Measurements from ENCODE around the gene GGT6.

The GGT6 gene

GRCh38 chr17:4573115-4573514 is 12.7 kb upstream of the GGT6 start:
- no peak overlapping the region for H2BK5ac ChIP-seq (ENCODE audit: low read length)
- H3K4me1 ChIP-seq (ENCODE audit: control insufficient read depth, low read depth, low read length): no peaks in the 10 kb centered on the region
- H4K8ac ChIP-seq (ENCODE audit: low read depth, low read length): no peak overlapping the region
- no peak overlapping the region for H3K56ac ChIP-seq (ENCODE audit: low read length)
- no peak overlapping the region for H3K4me3 ChIP-seq (ENCODE audit: low read length)
- H2BK120ac ChIP-seq (ENCODE audit: low read depth, low read length): no peak overlapping the region
- H3K27me3 ChIP-seq (ENCODE audit: insufficient read depth, low read length, poor library complexity): no peaks in the 10 kb centered on the region
- H3K36me3 ChIP-seq (ENCODE audit: control insufficient read depth, insufficient read depth, low read length): no peaks in the 10 kb centered on the region
- no peak overlapping the region for H2AK5ac ChIP-seq (ENCODE audit: low read length)
- H3K9ac ChIP-seq (ENCODE audit: low read length): no peak overlapping the region
- H3K27ac ChIP-seq (ENCODE audit: low read depth, low read length): no peak overlapping the region
- no peak for DNase-seq
- H4K5ac ChIP-seq (ENCODE audit: low read length): no peak overlapping the region
- H3K79me1 ChIP-seq (ENCODE audit: low read length): no peaks in the 10 kb centered on the region
- H3K4me2 ChIP-seq (ENCODE audit: low read length): no peak overlapping the region
- no peak overlapping the region for H2BK15ac ChIP-seq (replicated peaks; ENCODE audit: low read depth)
- WGBS (ENCODE audit: extremely low coverage, insufficient coverage, low lambda C conversion rate): no CpG with 5 or more reads among the region's 4 CpGs
- H3K23ac ChIP-seq (ENCODE audit: low read length): no peak overlapping the region
- H3K4ac ChIP-seq (ENCODE audit: low read depth, low read length): no peak overlapping the region
- H3K18ac ChIP-seq (ENCODE audit: low read length): no peak overlapping the region
- no peaks in the 10 kb centered on the region for H3K79me2 ChIP-seq (ENCODE audit: control insufficient read depth, insufficient read depth, low read length)

- Histone ChIP-seq H3K36me3 (ENCODE audit: control insufficient read depth, insufficient read depth, low read length) (no peaks in the 10 kb centered on the region), H3K56ac (ENCODE audit: low read length) (no peak overlapping the region), H3K23ac (ENCODE audit: low read length) (no peak overlapping the region), H3K4ac (ENCODE audit: low read depth, low read length) (no peak overlapping the region), H2BK15ac (replicated peaks; ENCODE audit: low read depth) (no peak overlapping the region), H3K79me1 (ENCODE audit: low read length) (no peaks in the 10 kb centered on the region), H3K79me2 (ENCODE audit: control insufficient read depth, insufficient read depth, low read length) (no peaks in the 10 kb centered on the region), H3K18ac (ENCODE audit: low read length) (no peak overlapping the region), H3K4me1 (ENCODE audit: control insufficient read depth, low read depth, low read length) (no peaks in the 10 kb centered on the region), H3K9ac (ENCODE audit: low read length) (no peak overlapping the region), H3K27me3 (ENCODE audit: insufficient read depth, low read length, poor library complexity) (no peaks in the 10 kb centered on the region), H2BK5ac (ENCODE audit: low read length) (no peak overlapping the region), H2BK120ac (ENCODE audit: low read depth, low read length) (no peak overlapping the region), H3K4me3 (ENCODE audit: low read length) (no peak overlapping the region), H2AK5ac (ENCODE audit: low read length) (no peak overlapping the region), H3K4me2 (ENCODE audit: low read length) (no peak overlapping the region), H4K5ac (ENCODE audit: low read length) (no peak overlapping the region), H4K8ac (ENCODE audit: low read depth, low read length) (no peak overlapping the region), H3K27ac (ENCODE audit: low read depth, low read length) (no peak overlapping the region)
- WGBS (ENCODE audit: extremely low coverage, insufficient coverage, low lambda C conversion rate): no CpG with 5 or more reads among the region's 9 CpGs
- no peak for DNase-seq
These were observed 11.8 kb upstream of the GGT6 start for GRCh38 chr17:4572131-4572530.

- Histone ChIP-seq H2BK120ac (ENCODE audit: low read depth, low read length) (no peak overlapping the region), H3K4ac (ENCODE audit: low read depth, low read length) (no peak overlapping the region), H3K4me2 (ENCODE audit: low read length) (no peak overlapping the region), H2BK15ac (replicated peaks; ENCODE audit: low read depth) (no peak overlapping the region), H3K18ac (ENCODE audit: low read length) (no peak overlapping the region), H3K27ac (ENCODE audit: low read depth, low read length) (no peak overlapping the region), H3K79me2 (ENCODE audit: control insufficient read depth, insufficient read depth, low read length) (no peaks in the 10 kb centered on the region), H3K36me3 (ENCODE audit: control insufficient read depth, insufficient read depth, low read length) (no peaks in the 10 kb centered on the region), H4K5ac (ENCODE audit: low read length) (no peak overlapping the region), H3K56ac (ENCODE audit: low read length) (no peak overlapping the region), H3K79me1 (ENCODE audit: low read length) (no peaks in the 10 kb centered on the region), H3K4me3 (ENCODE audit: low read length) (no peak overlapping the region), H4K8ac (ENCODE audit: low read depth, low read length) (no peak overlapping the region), H3K9ac (ENCODE audit: low read length) (no peak overlapping the region), H3K23ac (ENCODE audit: low read length) (no peak overlapping the region), H2BK5ac (ENCODE audit: low read length) (no peak overlapping the region), H3K27me3 (ENCODE audit: insufficient read depth, low read length, poor library complexity) (no peaks in the 10 kb centered on the region), H3K4me1 (ENCODE audit: control insufficient read depth, low read depth, low read length) (no peaks in the 10 kb centered on the region), H2AK5ac (ENCODE audit: low read length) (no peak overlapping the region)
- DNase-seq: no peak
- WGBS (ENCODE audit: extremely low coverage, insufficient coverage, low lambda C conversion rate): no CpG with 5 or more reads among the region's 1 CpG
These were observed 9.2 kb upstream of the GGT6 start for GRCh38 chr17:4569591-4569990.

- DNase-seq: peak; percentile 85
- Histone ChIP-seq H3K4me1 (ENCODE audit: control insufficient read depth, low read depth, low read length) (no peaks in the 10 kb centered on the region), H2BK120ac (ENCODE audit: low read depth, low read length) (no peak overlapping the region), H3K9ac (ENCODE audit: low read length) (no peak overlapping the region), H3K36me3 (ENCODE audit: control insufficient read depth, insufficient read depth, low read length) (no peaks in the 10 kb centered on the region), H4K8ac (ENCODE audit: low read depth, low read length) (no peak overlapping the region), H2AK5ac (ENCODE audit: low read length) (no peak overlapping the region), H3K4me3 (ENCODE audit: low read length) (no peak overlapping the region), H3K18ac (ENCODE audit: low read length) (no peak overlapping the region), H3K56ac (ENCODE audit: low read length) (no peak overlapping the region), H3K79me1 (ENCODE audit: low read length) (no peaks in the 10 kb centered on the region), H4K5ac (ENCODE audit: low read length) (no peak overlapping the region), H3K4me2 (ENCODE audit: low read length) (no peak overlapping the region), H2BK5ac (ENCODE audit: low read length) (no peak overlapping the region), H3K23ac (ENCODE audit: low read length) (no peak overlapping the region), H3K79me2 (ENCODE audit: control insufficient read depth, insufficient read depth, low read length) (no peaks in the 10 kb centered on the region), H2BK15ac (replicated peaks; ENCODE audit: low read depth) (no peak overlapping the region), H3K27ac (ENCODE audit: low read depth, low read length) (no peak overlapping the region), H3K27me3 (ENCODE audit: insufficient read depth, low read length, poor library complexity) (no peaks in the 10 kb centered on the region), H3K4ac (ENCODE audit: low read depth, low read length) (no peak overlapping the region)
- no CpG with 5 or more reads among the region's 5 CpGs for WGBS (ENCODE audit: extremely low coverage, insufficient coverage, low lambda C conversion rate)
These were observed 6.4 kb upstream of the GGT6 start for GRCh38 chr17:4566785-4567184.

- Histone ChIP-seq H3K4me2 (ENCODE audit: low read length) (no peak overlapping the region), H3K79me1 (ENCODE audit: low read length) (no peaks in the 10 kb centered on the region), H3K4me1 (ENCODE audit: control insufficient read depth, low read depth, low read length) (no peaks in the 10 kb centered on the region), H3K23ac (ENCODE audit: low read length) (no peak overlapping the region), H3K9ac (ENCODE audit: low read length) (no peak overlapping the region), H2BK15ac (replicated peaks; ENCODE audit: low read depth) (no peak overlapping the region), H3K36me3 (ENCODE audit: control insufficient read depth, insufficient read depth, low read length) (no peaks in the 10 kb centered on the region), H2AK5ac (ENCODE audit: low read length) (no peak overlapping the region), H3K4ac (ENCODE audit: low read depth, low read length) (no peak overlapping the region), H3K27me3 (ENCODE audit: insufficient read depth, low read length, poor library complexity) (no peaks in the 10 kb centered on the region), H3K79me2 (ENCODE audit: control insufficient read depth, insufficient read depth, low read length) (no peaks in the 10 kb centered on the region), H3K18ac (ENCODE audit: low read length) (no peak overlapping the region), H4K8ac (ENCODE audit: low read depth, low read length) (no peak overlapping the region), H2BK5ac (ENCODE audit: low read length) (no peak overlapping the region), H2BK120ac (ENCODE audit: low read depth, low read length) (no peak overlapping the region), H3K4me3 (ENCODE audit: low read length) (no peak overlapping the region), H3K27ac (ENCODE audit: low read depth, low read length) (no peak overlapping the region), H3K56ac (ENCODE audit: low read length) (peak overlapping the region; percentile 72), H4K5ac (ENCODE audit: low read length) (no peak overlapping the region)
- WGBS (ENCODE audit: extremely low coverage, insufficient coverage, low lambda C conversion rate): no CpG with 5 or more reads among the region's 16 CpGs
- peak; percentile 89 for DNase-seq
These were observed 5.1 kb upstream of the GGT6 start for GRCh38 chr17:4565209-4566141.
